Measurements from ENCODE around the gene BTN3A1.

The BTN3A1 gene

GRCh38 chr6:26436018-26436417 lies 33.9 kb downstream of the BTN3A1 start:
- H3K27ac ChIP-seq (ENCODE audit: poor library complexity, severe bottlenecking): no peak overlapping the region
- no peaks in the 10 kb centered on the region for H3K9me3 ChIP-seq (ENCODE audit: severe bottlenecking)
- H3K27me3 ChIP-seq (ENCODE audit: insufficient read depth, poor library complexity, severe bottlenecking): no peaks in the 10 kb centered on the region
- DNase-seq (ENCODE audit: low spot score) (no peak), ATAC-seq (ENCODE audit: low read depth) (no peak)
- H3K4me3 ChIP-seq (ENCODE audit: severe bottlenecking): no peak overlapping the region
- peaks cover 8% of the 10 kb centered on the region for H3K4me1 ChIP-seq (ENCODE audit: insufficient read depth, poor library complexity, severe bottlenecking)
- no peaks in the 10 kb centered on the region for H3K36me3 ChIP-seq (ENCODE audit: low read depth)
- TF ChIP-seq CTCF (IDR thresholded peaks at IDR 0.05; ENCODE audit: poor library complexity, severe bottlenecking): no peak

GRCh38 chr6:26437550-26437949 lies 35.5 kb downstream of the BTN3A1 start:
- DNase-seq (ENCODE audit: low spot score): no peak
- no peaks in the 10 kb centered on the region for H3K27me3 ChIP-seq (ENCODE audit: insufficient read depth, poor library complexity, severe bottlenecking)
- no peaks in the 10 kb centered on the region for H3K9me3 ChIP-seq (ENCODE audit: severe bottlenecking)
- peaks cover 8% of the 10 kb centered on the region for H3K4me1 ChIP-seq (ENCODE audit: insufficient read depth, poor library complexity, severe bottlenecking)
- no peak overlapping the region for H3K27ac ChIP-seq (ENCODE audit: poor library complexity, severe bottlenecking)
- H3K36me3 ChIP-seq (ENCODE audit: low read depth): no peaks in the 10 kb centered on the region
- H3K4me3 ChIP-seq (ENCODE audit: severe bottlenecking): no peak overlapping the region
- ATAC-seq (ENCODE audit: low read depth): no peak
- no peak for TF ChIP-seq CTCF (IDR thresholded peaks at IDR 0.05; ENCODE audit: poor library complexity, severe bottlenecking)

GRCh38 chr6:26438000-26438399 lies 35.9 kb downstream of the BTN3A1 start:
- H3K4me1 ChIP-seq (ENCODE audit: insufficient read depth, poor library complexity, severe bottlenecking): peaks cover 8% of the 10 kb centered on the region
- no peaks in the 10 kb centered on the region for H3K9me3 ChIP-seq (ENCODE audit: severe bottlenecking)
- no peak for DNase-seq (ENCODE audit: low spot score)
- no peaks in the 10 kb centered on the region for H3K27me3 ChIP-seq (ENCODE audit: insufficient read depth, poor library complexity, severe bottlenecking)
- H3K27ac ChIP-seq (ENCODE audit: poor library complexity, severe bottlenecking): no peak overlapping the region
- no peaks in the 10 kb centered on the region for H3K36me3 ChIP-seq (ENCODE audit: low read depth)
- TF ChIP-seq CTCF (IDR thresholded peaks at IDR 0.05; ENCODE audit: poor library complexity, severe bottlenecking): no peak
- no peak for ATAC-seq (ENCODE audit: low read depth)
- H3K4me3 ChIP-seq (ENCODE audit: severe bottlenecking): no peak overlapping the region

- H3K36me3 ChIP-seq (ENCODE audit: low read depth): no peaks in the 10 kb centered on the region
- TF ChIP-seq CTCF (IDR thresholded peaks at IDR 0.05; ENCODE audit: poor library complexity, severe bottlenecking): no peak
- DNase-seq (ENCODE audit: low spot score) (no peak), ATAC-seq (ENCODE audit: low read depth) (no peak)
- H3K4me3 ChIP-seq (ENCODE audit: severe bottlenecking): peak overlapping the region; percentile 37
- H3K27me3 ChIP-seq (ENCODE audit: insufficient read depth, poor library complexity, severe bottlenecking): no peaks in the 10 kb centered on the region
- peak overlapping the region; percentile 18 for H3K27ac ChIP-seq (ENCODE audit: poor library complexity, severe bottlenecking)
- H3K4me1 ChIP-seq (ENCODE audit: insufficient read depth, poor library complexity, severe bottlenecking): peaks cover 8% of the 10 kb centered on the region
- H3K9me3 ChIP-seq (ENCODE audit: severe bottlenecking): no peaks in the 10 kb centered on the region
Measured at GRCh38 chr6:26439151-26440125, 37.4 kb downstream of the BTN3A1 start.

- Histone ChIP-seq H3K4me3 (ENCODE audit: severe bottlenecking) (peak overlapping the region; percentile 37), H3K9me3 (ENCODE audit: severe bottlenecking) (no peaks in the 10 kb centered on the region), H3K27ac (ENCODE audit: poor library complexity, severe bottlenecking) (no peak overlapping the region), H3K36me3 (ENCODE audit: low read depth) (no peaks in the 10 kb centered on the region), H3K27me3 (ENCODE audit: insufficient read depth, poor library complexity, severe bottlenecking) (no peaks in the 10 kb centered on the region), H3K4me1 (ENCODE audit: insufficient read depth, poor library complexity, severe bottlenecking) (peaks cover 8% of the 10 kb centered on the region)
- ATAC-seq (ENCODE audit: low read depth): no peak
- no peak for TF ChIP-seq CTCF (IDR thresholded peaks at IDR 0.05; ENCODE audit: poor library complexity, severe bottlenecking)
- DNase-seq (ENCODE audit: low spot score): no peak
Measured at GRCh38 chr6:26440977-26441358, 38.9 kb downstream of the BTN3A1 start.

Data from RWPE2 (cell line).